IPS-15b (cell line): Measurements from ENCODE around the gene CD300LB.

Experiments
- H3K27me3 ChIP-seq: one replicate; pipeline ENCODE4 v1.6.1; 2013; ENCODE audit warnings: low read length; ENCODE audit not compliant: control insufficient read depth, insufficient read depth
- H3K36me3 ChIP-seq: one replicate; pipeline ENCODE4 v1.6.1; 2013; ENCODE audit warnings: low read length; ENCODE audit not compliant: control insufficient read depth, insufficient read depth
- H3K4me1 ChIP-seq: one replicate; pipeline ENCODE4 v1.6.1; 2013; ENCODE audit warnings: mild to moderate bottlenecking, low read length; ENCODE audit not compliant: control insufficient read depth, insufficient read depth
- H3K4me3 ChIP-seq: one replicate; pipeline ENCODE4 v1.5.1; 2013; ENCODE audit warnings: low read depth, low read length
- H3K9ac ChIP-seq: one replicate; pipeline ENCODE4 v1.6.1; 2013; ENCODE audit warnings: low read depth, mild to moderate bottlenecking, low read length
- H3K9me3 ChIP-seq: one replicate; pipeline ENCODE4 v1.6.1; 2013; ENCODE audit warnings: mild to moderate bottlenecking, low read length; ENCODE audit not compliant: control insufficient read depth, insufficient read depth

The CD300LB gene

GRCh38 chr17:74481621-74482020, 49.7 kb downstream of the CD300LB start:
- Histone ChIP-seq H3K4me3 (no peak overlapping the region), H3K27me3 (peaks cover 2% of the 10 kb centered on the region), H3K9me3 (no peaks in the 10 kb centered on the region), H3K4me1 (no peaks in the 10 kb centered on the region), H3K9ac (no peak overlapping the region), H3K36me3 (no peaks in the 10 kb centered on the region)

GRCh38 chr17:74480290-74480689, 51.0 kb downstream of the CD300LB start:
- Histone ChIP-seq H3K4me1 (no peaks in the 10 kb centered on the region), H3K9ac (no peak overlapping the region), H3K9me3 (no peaks in the 10 kb centered on the region), H3K27me3 (peaks cover 2% of the 10 kb centered on the region), H3K36me3 (no peaks in the 10 kb centered on the region), H3K4me3 (no peak overlapping the region)

- H3K9me3 ChIP-seq: no peaks in the 10 kb centered on the region
- H3K9ac ChIP-seq: no peak overlapping the region
- peaks cover 2% of the 10 kb centered on the region for H3K27me3 ChIP-seq
- no peaks in the 10 kb centered on the region for H3K36me3 ChIP-seq
- no peak overlapping the region for H3K4me3 ChIP-seq
- H3K4me1 ChIP-seq: no peaks in the 10 kb centered on the region
Measured at GRCh38 chr17:74478420-74479100, 52.7 kb downstream of the CD300LB start.

GRCh38 chr17:74477411-74477810, 53.9 kb downstream of the CD300LB start:
- no peaks in the 10 kb centered on the region for H3K9me3 ChIP-seq
- H3K36me3 ChIP-seq: no peaks in the 10 kb centered on the region
- no peaks in the 10 kb centered on the region for H3K4me1 ChIP-seq
- no peak overlapping the region for H3K9ac ChIP-seq
- no peak overlapping the region for H3K4me3 ChIP-seq
- H3K27me3 ChIP-seq: peaks cover 2% of the 10 kb centered on the region

- Histone ChIP-seq H3K4me1 (no peaks in the 10 kb centered on the region), H3K36me3 (no peaks in the 10 kb centered on the region)
Measured at GRCh38 chr17:74475189-74475588, 56.1 kb downstream of the CD300LB start.

GRCh38 chr17:74474043-74474792, 57.1 kb downstream of the CD300LB start:
- no peak overlapping the region for H3K4me3 ChIP-seq
- no peaks in the 10 kb centered on the region for H3K9me3 ChIP-seq
- H3K36me3 ChIP-seq: no peaks in the 10 kb centered on the region
- peaks cover 2% of the 10 kb centered on the region for H3K27me3 ChIP-seq
- H3K4me1 ChIP-seq: no peaks in the 10 kb centered on the region
- no peak overlapping the region for H3K9ac ChIP-seq

More at GRCh38 chr17:74475189-74475588, 56.1 kb downstream of the CD300LB start:
- Histone ChIP-seq H3K9ac (no peak overlapping the region), H3K9me3 (no peaks in the 10 kb centered on the region), H3K4me3 (no peak overlapping the region), H3K27me3 (peaks cover 2% of the 10 kb centered on the region)

- Histone ChIP-seq H3K4me3 (no peak overlapping the region), H3K9ac (no peak overlapping the region), H3K36me3 (no peaks in the 10 kb centered on the region), H3K27me3 (peaks cover 2% of the 10 kb centered on the region), H3K4me1 (no peaks in the 10 kb centered on the region), H3K9me3 (no peaks in the 10 kb centered on the region)
Measured at GRCh38 chr17:74473294-74473693, 58.0 kb downstream of the CD300LB start.

GRCh38 chr17:74472890-74473289, 58.4 kb downstream of the CD300LB start:
- Histone ChIP-seq H3K4me3 (no peak overlapping the region), H3K9ac (no peak overlapping the region), H3K9me3 (no peaks in the 10 kb centered on the region), H3K27me3 (peaks cover 2% of the 10 kb centered on the region), H3K4me1 (no peaks in the 10 kb centered on the region), H3K36me3 (no peaks in the 10 kb centered on the region)

- no peak overlapping the region for H3K4me3 ChIP-seq
- H3K4me1 ChIP-seq: no peaks in the 10 kb centered on the region
- no peak overlapping the region for H3K9ac ChIP-seq
- no peaks in the 10 kb centered on the region for H3K36me3 ChIP-seq
- peaks cover 14% of the 10 kb centered on the region for H3K27me3 ChIP-seq
- no peaks in the 10 kb centered on the region for H3K9me3 ChIP-seq
Measured at GRCh38 chr17:74471341-74471740, 59.9 kb downstream of the CD300LB start.
